ENCODE data around the gene VRTN. TPM values are rescaled to one million over a fixed set of nuclear protein-coding genes. Genes with fewer than 3 reads are reported as not detected.

Gene VRTN
- total RNA-seq, 2 experiments from 2014 or later: not detected

GRCh38 chr14:74350928-74351323 is 2.7 kb downstream of the VRTN start:
- H3K4me1 ChIP-seq (ENCODE audit: insufficient read depth, low read length): no peaks in the 10 kb centered on the region
- ATAC-seq (ENCODE audit: poor library complexity): no peak
- H3K27me3 ChIP-seq (ENCODE audit: control insufficient read depth in 1 of 2, insufficient read depth in 2 of 2, low read length in 2 of 2): peaks cover 0 to 4% of the 10 kb centered on the region in 2 experiments
- no peaks in the 10 kb centered on the region for H3K9me3 ChIP-seq (ENCODE audit: control insufficient read depth in 1 of 2, insufficient read depth in 1 of 2, low read length in 2 of 2)
- Mint-ChIP-seq H3K36me3 (ENCODE audit: low read depth) (no peaks in the 10 kb centered on the region), H3K9me3 (no peaks in the 10 kb centered on the region), H3K27me3 (peaks cover 11% of the 10 kb centered on the region), H3K4me1 (ENCODE audit: low read depth) (no peaks in the 10 kb centered on the region), H3K4me3 (no peak overlapping the region), H3K27ac (no peak overlapping the region)
- H3K4me3 ChIP-seq (ENCODE audit: low read length): no peak overlapping the region
- intact Hi-C loops (cut with DNase I, micrococcal nuclease): no loop called here
- no peak overlapping the region for H3K27ac ChIP-seq (ENCODE audit: low read depth in 1 of 2, low read length in 2 of 2)
- ChIA-PET POLR2A (no interaction called here), CTCF (interaction anchor here (0.7 kb wide), 1 partner anchor 1481 kb away, joined by 4 read pairs; no protein-coding TSS in a partner anchor)
- TF ChIP-seq, protein P1, sequence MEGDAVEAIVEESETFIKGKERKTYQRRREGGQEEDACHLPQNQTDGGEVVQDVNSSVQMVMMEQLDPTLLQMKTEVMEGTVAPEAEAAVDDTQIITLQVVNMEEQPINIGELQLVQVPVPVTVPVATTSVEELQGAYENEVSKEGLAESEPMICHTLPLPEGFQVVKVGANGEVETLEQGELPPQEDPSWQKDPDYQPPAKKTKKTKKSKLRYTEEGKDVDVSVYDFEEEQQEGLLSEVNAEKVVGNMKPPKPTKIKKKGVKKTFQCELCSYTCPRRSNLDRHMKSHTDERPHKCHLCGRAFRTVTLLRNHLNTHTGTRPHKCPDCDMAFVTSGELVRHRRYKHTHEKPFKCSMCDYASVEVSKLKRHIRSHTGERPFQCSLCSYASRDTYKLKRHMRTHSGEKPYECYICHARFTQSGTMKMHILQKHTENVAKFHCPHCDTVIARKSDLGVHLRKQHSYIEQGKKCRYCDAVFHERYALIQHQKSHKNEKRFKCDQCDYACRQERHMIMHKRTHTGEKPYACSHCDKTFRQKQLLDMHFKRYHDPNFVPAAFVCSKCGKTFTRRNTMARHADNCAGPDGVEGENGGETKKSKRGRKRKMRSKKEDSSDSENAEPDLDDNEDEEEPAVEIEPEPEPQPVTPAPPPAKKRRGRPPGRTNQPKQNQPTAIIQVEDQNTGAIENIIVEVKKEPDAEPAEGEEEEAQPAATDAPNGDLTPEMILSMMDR (IDR thresholded peaks at IDR 0.05): no peak
- no peaks in the 10 kb centered on the region for H3K36me3 ChIP-seq (ENCODE audit: insufficient read depth, low read length)
- no peak for DNase-seq

- intact Hi-C loops (cut with DNase I, micrococcal nuclease): no loop called here
- ChIA-PET CTCF (no interaction called here), POLR2A (no interaction called here)
- H3K27ac Mint-ChIP-seq: no peak overlapping the region
- peaks cover 0 to 4% of the 10 kb centered on the region in 2 experiments for H3K9me3 ChIP-seq (ENCODE audit: control insufficient read depth in 1 of 2, insufficient read depth in 1 of 2, low read length in 2 of 2)
- ATAC-seq (ENCODE audit: poor library complexity) (no peak), DNase-seq (no peak)
- H3K9me3 Mint-ChIP-seq: no peaks in the 10 kb centered on the region
- no peaks in the 10 kb centered on the region for H3K36me3 ChIP-seq (ENCODE audit: insufficient read depth, low read length)
- peaks cover 6% of the 10 kb centered on the region for H3K27me3 Mint-ChIP-seq
- no peak overlapping the region for H3K4me3 ChIP-seq (ENCODE audit: low read length)
- H3K27me3 ChIP-seq (ENCODE audit: control insufficient read depth in 1 of 2, insufficient read depth in 2 of 2, low read length in 2 of 2): no peaks in the 10 kb centered on the region
- H3K4me1 Mint-ChIP-seq (ENCODE audit: low read depth): no peaks in the 10 kb centered on the region
- H3K27ac ChIP-seq (ENCODE audit: low read depth in 1 of 2, low read length in 2 of 2): no peak overlapping the region
- no peak overlapping the region for H3K4me3 Mint-ChIP-seq
- no peaks in the 10 kb centered on the region for H3K4me1 ChIP-seq (ENCODE audit: insufficient read depth, low read length)
- TF ChIP-seq, protein P1 (IDR thresholded peaks at IDR 0.05): no peak
- no peaks in the 10 kb centered on the region for H3K36me3 Mint-ChIP-seq (ENCODE audit: low read depth)
These were observed 8.8 kb downstream of the VRTN start for GRCh38 chr14:74356892-74357575.

DNA sequence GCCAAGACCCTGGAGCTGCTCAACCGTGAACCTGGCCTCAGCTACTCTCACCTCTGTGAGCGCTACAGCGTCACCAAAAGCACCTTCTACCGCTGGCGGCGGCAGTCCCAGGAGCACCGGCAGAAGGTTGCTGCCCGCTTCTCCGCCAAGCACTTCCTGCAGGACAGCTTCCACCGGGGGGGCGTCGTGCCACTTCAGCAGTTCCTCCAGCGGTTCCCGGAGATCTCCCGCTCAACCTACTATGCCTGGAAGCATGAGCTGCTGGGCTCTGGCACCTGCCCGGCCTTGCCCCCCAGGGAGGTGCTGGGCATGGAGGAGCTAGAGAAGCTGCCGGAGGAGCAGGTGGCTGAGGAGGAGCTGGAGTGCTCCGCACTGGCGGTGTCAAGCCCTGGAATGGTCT is 9.3 kb downstream of the VRTN start:
- ChIA-PET POLR2A (no interaction called here), CTCF (no interaction called here)
- Histone ChIP-seq H3K27me3 (ENCODE audit: control insufficient read depth in 1 of 2, insufficient read depth in 2 of 2, low read length in 2 of 2) (no peaks in the 10 kb centered on the region), H3K27ac (ENCODE audit: low read depth in 1 of 2, low read length in 2 of 2) (no peak overlapping the region), H3K9me3 (ENCODE audit: control insufficient read depth in 1 of 2, insufficient read depth in 1 of 2, low read length in 2 of 2) (peaks cover 0 to 4% of the 10 kb centered on the region in 2 experiments), H3K36me3 (ENCODE audit: insufficient read depth, low read length) (no peaks in the 10 kb centered on the region), H3K4me3 (ENCODE audit: low read length) (no peak overlapping the region), H3K4me1 (ENCODE audit: insufficient read depth, low read length) (peaks cover 5% of the 10 kb centered on the region)
- H3K9me3 Mint-ChIP-seq: no peaks in the 10 kb centered on the region
- H3K36me3 Mint-ChIP-seq (ENCODE audit: low read depth): no peaks in the 10 kb centered on the region
- H3K4me1 Mint-ChIP-seq (ENCODE audit: low read depth): no peaks in the 10 kb centered on the region
- H3K4me3 Mint-ChIP-seq: no peak overlapping the region
- intact Hi-C loops (cut with DNase I, micrococcal nuclease): no loop called here
- DNase-seq: no peak
- peaks cover 7% of the 10 kb centered on the region for H3K27me3 Mint-ChIP-seq
- TF ChIP-seq, protein P1 (IDR thresholded peaks at IDR 0.05): no peak
- no peak overlapping the region for H3K27ac Mint-ChIP-seq
- ATAC-seq (ENCODE audit: poor library complexity): no peak

Data from CD4-positive, alpha-beta T cell (primary cell).